ENCODE data around the gene FHOD1.
A peak's percentile ranks its signal among the peaks of the same experiment; 100 is the strongest.

FHOD1 gene

GRCh38 chr16:67247192-67248072, at the start of gene FHOD1:
Gene FHOD1 (minus strand): TSS chr16:67247481. CDS start chr16:67247410, 71 bp downstream.
- peak; percentile 86 for DNase-seq (ENCODE audit: extremely low read depth, low read depth)
- no peak for TF ChIP-seq CTCF (IDR thresholded peaks at IDR 0.05; ENCODE audit: low read depth, low read length)

GRCh38 chr16:67296420-67296819, 49.1 kb upstream of the FHOD1 start:
- DNase-seq (ENCODE audit: extremely low read depth, low read depth): no peak
- TF ChIP-seq CTCF (IDR thresholded peaks at IDR 0.05; ENCODE audit: low read depth, low read length): no peak

GRCh38 chr16:67294938-67295361, 47.7 kb upstream of the FHOD1 start:
- DNase-seq (ENCODE audit: extremely low read depth, low read depth): no peak
- peak; percentile 29 for TF ChIP-seq CTCF (IDR thresholded peaks at IDR 0.05; ENCODE audit: low read depth, low read length)

GRCh38 chr16:67294171-67294757, 47.0 kb upstream of the FHOD1 start:
- no peak for DNase-seq (ENCODE audit: extremely low read depth, low read depth)
- TF ChIP-seq CTCF (IDR thresholded peaks at IDR 0.05; ENCODE audit: low read depth, low read length): no peak

- TF ChIP-seq CTCF (IDR thresholded peaks at IDR 0.05; ENCODE audit: low read depth, low read length): no peak
- DNase-seq (ENCODE audit: extremely low read depth, low read depth): no peak
Observed at GRCh38 chr16:67291461-67291860, 44.2 kb upstream of the FHOD1 start.

GRCh38 chr16:67287960-67288359, 40.7 kb upstream of the FHOD1 start:
- TF ChIP-seq CTCF (IDR thresholded peaks at IDR 0.05; ENCODE audit: low read depth, low read length): no peak

More at GRCh38 chr16:67287960-67288359, 40.7 kb upstream of the FHOD1 start:
- DNase-seq (ENCODE audit: extremely low read depth, low read depth): no peak
